Measurements from ENCODE around the gene GXYLT2. TPM values are rescaled to one million over a fixed set of nuclear protein-coding genes. Genes with fewer than 3 reads are reported as not detected.

The GXYLT2 gene, protein sequence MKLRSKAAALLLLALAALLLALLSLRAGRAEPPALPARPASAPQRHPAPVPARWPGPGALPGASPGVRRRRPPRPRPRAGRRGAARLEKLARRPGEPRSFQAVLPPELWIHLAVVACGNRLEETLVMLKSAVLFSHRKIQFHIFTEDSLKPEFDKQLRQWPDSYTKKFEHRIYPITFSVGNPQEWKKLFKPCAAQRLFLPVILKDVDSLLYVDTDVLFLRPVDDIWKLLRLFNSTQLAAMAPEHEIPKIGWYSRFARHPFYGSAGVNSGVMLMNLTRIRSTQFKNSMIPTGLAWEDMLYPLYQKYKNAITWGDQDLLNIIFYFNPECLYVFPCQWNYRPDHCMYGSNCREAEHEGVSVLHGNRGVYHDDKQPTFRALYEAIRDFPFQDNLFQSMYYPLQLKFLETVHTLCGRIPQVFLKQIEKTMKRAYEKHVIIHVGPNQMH
- total RNA-seq, result 10 to 100 TPM; 17.6 to 27.8 TPM
- 9.7 TPM for polyA plus RNA-seq (ENCODE audit: insufficient read depth, low read depth, low replicate concordance)
- long read RNA-seq, donor 1, partial matches to known transcripts, result 0 of 1 reads
- long read RNA-seq, donor 1, other reads (novel, unspliced or antisense), result 0 of 1 reads
- long read RNA-seq, donor 2, transcript GXYLT2-201 (7 exons, 3,260 nt), result major isoform, 5 of 5 reads
- long read RNA-seq, donor 2, partial matches to known transcripts, result 0 of 5 reads
- long read RNA-seq, donor 2, other reads (novel, unspliced or antisense), result 0 of 5 reads

DNA sequence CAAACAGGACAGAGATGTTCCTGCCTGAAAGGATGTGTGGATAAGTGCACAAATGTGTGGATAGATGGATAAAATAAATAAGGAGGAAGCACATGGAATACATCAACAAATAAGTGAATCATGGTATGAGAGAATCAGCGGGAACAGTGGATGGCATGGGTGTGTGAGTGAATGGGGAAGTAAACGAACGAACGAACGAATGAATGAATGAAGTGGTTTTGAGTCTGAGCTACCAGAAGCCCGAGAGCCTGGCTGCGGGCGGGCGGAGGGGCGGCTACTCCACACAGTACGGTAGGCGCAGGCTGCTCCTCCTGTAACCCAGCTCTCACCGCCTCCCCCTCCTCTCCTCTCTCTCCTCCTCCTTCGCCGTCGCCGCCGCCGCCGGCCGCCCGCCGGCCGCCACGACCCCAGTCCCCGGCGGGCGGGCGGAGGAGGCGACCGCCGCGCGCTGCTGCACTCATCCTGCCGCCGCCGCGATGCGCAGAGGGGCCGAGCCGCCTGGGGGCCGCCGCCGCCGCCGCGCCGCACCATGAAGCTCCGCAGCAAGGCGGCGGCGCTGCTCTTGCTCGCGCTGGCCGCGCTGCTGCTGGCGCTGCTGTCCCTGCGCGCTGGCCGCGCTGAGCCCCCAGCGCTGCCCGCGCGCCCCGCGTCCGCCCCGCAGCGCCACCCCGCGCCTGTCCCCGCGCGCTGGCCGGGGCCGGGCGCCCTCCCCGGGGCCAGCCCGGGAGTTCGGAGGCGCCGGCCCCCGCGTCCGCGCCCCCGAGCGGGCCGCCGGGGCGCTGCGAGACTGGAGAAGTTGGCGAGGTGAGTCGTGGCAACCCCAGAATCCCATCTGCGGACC, at the start of gene GXYLT2:
Gene GXYLT2, plus strand, starts transcription at position 342 of the 841 bp plus-strand sequence. Its CDS starts 188 bp downstream, at position 530.
- intact Hi-C loops (cut with DNase I; ENCODE audit: low total_unique reads), result no loop called here
- 1% methylated on average over 22 to 73 of the region's 96 CpGs for WGBS, 2 donors
- H3K4me1 ChIP-seq, result peaks cover 24% of the 10 kb centered on the region

DNA sequence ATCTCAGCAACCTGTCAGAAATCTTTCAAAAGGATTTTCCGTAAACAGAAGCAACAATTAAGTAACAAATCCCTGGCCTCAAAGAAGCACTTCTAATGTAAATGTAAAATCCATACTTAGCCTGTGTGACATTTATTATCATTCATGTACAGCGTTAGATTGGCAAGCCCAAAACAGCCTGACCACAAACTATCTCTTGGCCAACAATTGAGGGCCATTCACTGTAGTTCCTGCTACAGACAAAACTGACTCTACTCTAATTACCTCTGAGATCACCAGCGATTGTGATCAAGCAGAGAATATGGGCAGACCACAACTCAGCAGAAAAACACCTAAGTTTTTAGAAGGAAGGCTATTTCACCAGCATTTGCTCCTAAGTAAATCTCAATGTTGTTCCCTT, 48.8 kb upstream of the GXYLT2 start:
- H3K36me3 ChIP-seq (ENCODE audit: low read depth, missing control alignments), result no peaks in the 10 kb centered on the region

More for the DNA sequence above, at the start of gene GXYLT2:
- peak; percentile 92 for DNase-seq
- H3K27ac ChIP-seq, result peak within 1 kb of the TSS; percentile 56 to 68
- H3K9me3 ChIP-seq, result no peaks in the 10 kb centered on the region
- H3K27me3 ChIP-seq, result no peaks in the 10 kb centered on the region
- no peaks in the 10 kb centered on the region for H3K36me3 ChIP-seq (ENCODE audit: low read depth, missing control alignments)
- TF ChIP-seq POLR2A (IDR thresholded peaks at IDR 0.05), result no peak
- TF ChIP-seq, protein P1, sequence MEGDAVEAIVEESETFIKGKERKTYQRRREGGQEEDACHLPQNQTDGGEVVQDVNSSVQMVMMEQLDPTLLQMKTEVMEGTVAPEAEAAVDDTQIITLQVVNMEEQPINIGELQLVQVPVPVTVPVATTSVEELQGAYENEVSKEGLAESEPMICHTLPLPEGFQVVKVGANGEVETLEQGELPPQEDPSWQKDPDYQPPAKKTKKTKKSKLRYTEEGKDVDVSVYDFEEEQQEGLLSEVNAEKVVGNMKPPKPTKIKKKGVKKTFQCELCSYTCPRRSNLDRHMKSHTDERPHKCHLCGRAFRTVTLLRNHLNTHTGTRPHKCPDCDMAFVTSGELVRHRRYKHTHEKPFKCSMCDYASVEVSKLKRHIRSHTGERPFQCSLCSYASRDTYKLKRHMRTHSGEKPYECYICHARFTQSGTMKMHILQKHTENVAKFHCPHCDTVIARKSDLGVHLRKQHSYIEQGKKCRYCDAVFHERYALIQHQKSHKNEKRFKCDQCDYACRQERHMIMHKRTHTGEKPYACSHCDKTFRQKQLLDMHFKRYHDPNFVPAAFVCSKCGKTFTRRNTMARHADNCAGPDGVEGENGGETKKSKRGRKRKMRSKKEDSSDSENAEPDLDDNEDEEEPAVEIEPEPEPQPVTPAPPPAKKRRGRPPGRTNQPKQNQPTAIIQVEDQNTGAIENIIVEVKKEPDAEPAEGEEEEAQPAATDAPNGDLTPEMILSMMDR (IDR thresholded peaks at IDR 0.05), result peak in 1 of 3 experiments; percentile 9
- H3K4me3 ChIP-seq, result peak within 1 kb of the TSS; percentile 53 to 62

DNA sequence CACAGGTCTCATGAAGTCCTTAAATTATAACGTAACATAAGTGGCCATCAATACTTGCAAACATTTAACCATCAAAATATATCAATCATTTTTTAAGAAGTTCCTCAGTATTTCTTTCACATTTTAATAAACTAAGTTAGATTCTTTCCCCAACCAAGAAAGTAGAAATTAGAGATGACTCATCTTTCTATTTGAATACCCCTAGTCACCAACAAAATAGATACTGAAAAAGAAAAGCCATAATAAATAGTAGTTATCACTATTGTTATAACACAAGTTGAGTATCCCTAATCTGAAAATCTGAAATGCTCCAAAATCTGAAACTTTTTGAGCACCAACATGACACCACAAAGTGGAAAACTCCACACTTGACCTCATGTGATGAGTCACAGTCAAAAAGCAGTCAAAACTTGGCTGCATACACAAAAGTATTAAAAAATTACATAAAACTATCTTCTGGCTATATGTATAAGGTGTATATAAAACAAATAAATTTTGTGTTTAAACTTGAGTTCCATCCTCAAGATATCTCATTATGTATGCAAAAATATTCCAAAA, 43.3 kb upstream of the GXYLT2 start:
- DNase-seq, result no peak
- TF ChIP-seq POLR2A (IDR thresholded peaks at IDR 0.05), result no peak
- TF ChIP-seq, protein P1 (IDR thresholded peaks at IDR 0.05), result no peak
- Histone ChIP-seq H3K4me3 (no peak overlapping the region), H3K4me1 (peaks cover 14% of the 10 kb centered on the region), H3K27ac (no peak overlapping the region), H3K36me3 (ENCODE audit: low read depth, missing control alignments) (no peaks in the 10 kb centered on the region), H3K27me3 (no peaks in the 10 kb centered on the region), H3K9me3 (no peaks in the 10 kb centered on the region)
- intact Hi-C loops (cut with DNase I; ENCODE audit: low total_unique reads), result no loop called here
- 89 to 90% methylated on average over 1 of the region's 1 CpG for WGBS, 2 donors

More for the DNA sequence above, 48.8 kb upstream of the GXYLT2 start:
- Histone ChIP-seq H3K9me3 (no peaks in the 10 kb centered on the region), H3K4me3 (no peak overlapping the region), H3K27ac (no peak overlapping the region), H3K27me3 (no peaks in the 10 kb centered on the region), H3K4me1 (no peaks in the 10 kb centered on the region)
- no peak for DNase-seq
- TF ChIP-seq POLR2A (IDR thresholded peaks at IDR 0.05), result no peak
- TF ChIP-seq, protein P1 (IDR thresholded peaks at IDR 0.05), result no peak
- intact Hi-C loops (cut with DNase I; ENCODE audit: low total_unique reads), result no loop called here
- 98 to 99% methylated on average over 3 of the region's 3 CpGs for WGBS, 2 donors

DNA sequence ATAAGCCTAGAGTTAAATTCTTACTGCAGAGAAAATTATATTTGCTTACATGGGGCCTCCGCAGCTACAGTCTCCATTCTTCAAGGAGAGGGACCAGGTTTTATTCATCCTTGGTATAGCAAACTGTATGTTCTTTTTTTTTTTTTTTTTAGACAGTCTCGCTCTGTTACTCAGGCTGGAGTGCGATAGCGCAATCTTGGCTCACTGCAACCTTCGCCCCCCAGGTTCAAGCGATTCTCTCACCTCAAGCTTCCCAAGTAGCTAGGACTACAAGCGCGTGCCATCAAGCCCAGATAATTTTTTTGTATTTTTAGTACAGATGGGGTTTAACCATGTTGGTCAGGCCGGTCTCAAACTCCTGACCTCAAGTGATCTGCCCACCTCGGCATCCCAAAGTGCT, 41.7 kb upstream of the GXYLT2 start:
- H3K27me3 ChIP-seq, result no peaks in the 10 kb centered on the region
- no peak for DNase-seq
- H3K4me3 ChIP-seq, result no peak overlapping the region
- intact Hi-C loops (cut with DNase I; ENCODE audit: low total_unique reads), result no loop called here
- H3K9me3 ChIP-seq, result no peaks in the 10 kb centered on the region
- peaks cover 14% of the 10 kb centered on the region for H3K4me1 ChIP-seq
- no peaks in the 10 kb centered on the region for H3K36me3 ChIP-seq (ENCODE audit: low read depth, missing control alignments)
- no peak for TF ChIP-seq POLR2A (IDR thresholded peaks at IDR 0.05)
- TF ChIP-seq, protein P1 (IDR thresholded peaks at IDR 0.05), result no peak
- H3K27ac ChIP-seq, result no peak overlapping the region
- 75 to 81% methylated on average over 10 of the region's 10 CpGs for WGBS, 2 donors
